PC-3 (cell line): ENCODE results near the gene FNBP1L.

Experiments
- EZH2 ChIP-seq: fragments of 300-600 bp; sonication (generic); IDR thresholded peaks from one replicate; pipeline ENCODE4 v1.6.1; 2017; ENCODE audit warnings: antibody characterized with exemption, mild to moderate bottlenecking, low read length; ENCODE audit not compliant: unreplicated experiment
- TF ChIP-seq, protein P1 (sequence below): fragments of 300-600 bp; sonication (generic); conservative IDR thresholded peaks from 2 replicates; pipeline ENCODE4 v1.5.1; 2017; ENCODE audit warnings: antibody characterized with exemption, low read depth, mild to moderate bottlenecking, low read length

DNA sequence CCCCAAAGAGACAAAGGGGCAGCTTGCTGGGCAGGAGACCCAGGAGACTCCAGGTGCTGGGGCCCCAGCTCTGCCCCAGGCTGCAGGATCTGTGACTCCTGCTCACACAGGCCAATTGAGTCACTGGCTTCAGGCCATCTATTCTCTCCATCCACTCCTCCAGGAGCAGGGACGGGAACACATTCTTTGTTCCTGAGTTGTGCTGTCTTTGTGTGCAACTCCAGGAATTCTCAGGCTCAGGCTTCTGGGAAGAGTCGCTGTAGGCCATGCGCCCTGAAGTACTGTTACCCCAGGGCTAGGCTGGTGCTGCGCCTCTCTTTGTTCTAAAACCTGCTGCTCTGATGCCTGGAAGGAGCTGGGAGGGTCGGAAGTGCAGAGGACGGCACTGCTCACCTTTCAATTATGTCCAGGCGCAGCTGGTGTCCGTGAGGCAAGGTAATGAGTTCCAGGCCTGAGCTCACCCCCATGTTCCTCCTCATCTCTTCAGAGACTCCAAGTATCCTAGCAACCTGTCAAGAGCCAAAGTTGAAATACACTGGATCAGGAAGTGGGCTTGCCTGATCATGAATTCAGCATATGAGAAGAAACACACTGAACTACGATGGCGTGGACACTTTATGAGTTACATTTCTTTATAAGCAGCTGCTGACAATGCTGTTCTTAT is 127.8 kb downstream of the FNBP1L start:
- TF ChIP-seq, protein P1, sequence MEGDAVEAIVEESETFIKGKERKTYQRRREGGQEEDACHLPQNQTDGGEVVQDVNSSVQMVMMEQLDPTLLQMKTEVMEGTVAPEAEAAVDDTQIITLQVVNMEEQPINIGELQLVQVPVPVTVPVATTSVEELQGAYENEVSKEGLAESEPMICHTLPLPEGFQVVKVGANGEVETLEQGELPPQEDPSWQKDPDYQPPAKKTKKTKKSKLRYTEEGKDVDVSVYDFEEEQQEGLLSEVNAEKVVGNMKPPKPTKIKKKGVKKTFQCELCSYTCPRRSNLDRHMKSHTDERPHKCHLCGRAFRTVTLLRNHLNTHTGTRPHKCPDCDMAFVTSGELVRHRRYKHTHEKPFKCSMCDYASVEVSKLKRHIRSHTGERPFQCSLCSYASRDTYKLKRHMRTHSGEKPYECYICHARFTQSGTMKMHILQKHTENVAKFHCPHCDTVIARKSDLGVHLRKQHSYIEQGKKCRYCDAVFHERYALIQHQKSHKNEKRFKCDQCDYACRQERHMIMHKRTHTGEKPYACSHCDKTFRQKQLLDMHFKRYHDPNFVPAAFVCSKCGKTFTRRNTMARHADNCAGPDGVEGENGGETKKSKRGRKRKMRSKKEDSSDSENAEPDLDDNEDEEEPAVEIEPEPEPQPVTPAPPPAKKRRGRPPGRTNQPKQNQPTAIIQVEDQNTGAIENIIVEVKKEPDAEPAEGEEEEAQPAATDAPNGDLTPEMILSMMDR: no peak
- TF ChIP-seq EZH2: no peak
